H1 (cell line): ENCODE data around the gene CBR3. TPM values are rescaled to one million over a fixed set of nuclear protein-coding genes. Genes with fewer than 3 reads are reported as not detected.

ENCODE experiments used
- CBX8 ChIP-seq: fragments of 300-800, 300-1000 bp; sonication (generic); IDR thresholded peaks from 2 replicates; pipeline ENCODE4 v1.7.1; 2016; ENCODE audit warnings: low read depth, low read length, borderline replicate concordance
- HDAC6 ChIP-seq: IDR thresholded peaks from one replicate; pipeline ENCODE4 v1.7.1; 2012; ENCODE audit warnings: low read depth, mild to moderate bottlenecking, inconsistent platforms, low read length, moderate library complexity
- polyA plus RNA-seq, 7 experiments: library from polyadenylated mRNA; depleted of rRNA in 3 of 7; stranded (reverse) in 5 of 7; unstranded in 2 of 7; fragments of >200 nt in 5 of 7; fragments of 200-250 nt in 2 of 7; gene quantifications; 1 replicate in 5 of 7; 2 replicates in 1 of 7; 4 replicates in 1 of 7; pipeline versions ENCODE4 v1.2.1 to v1.2.3, GENCODE V29; 2011 to 2013; ENCODE audit warnings: missing spikeins in 2 of 7, mixed read lengths in 2 of 7
- total RNA-seq: library from RNA; stranded (reverse); fragmentation: NEBNext Ultra II Directional; extraction: Animal tissue kit (Norgen Biotek cat#: 25700); gene quantifications from 2 replicates; pipeline ENCODE4 v1.2.1, GENCODE V29; 2021
- TF ChIP-seq, protein P1 (sequence below): fragments of 300-600 bp; sonication (generic); IDR thresholded peaks from 2 replicates; pipeline ENCODE4 v1.7.1; 2012; ENCODE audit warnings: low read length, moderate library complexity, mild to moderate bottlenecking, inconsistent platforms; ENCODE audit not compliant: insufficient replicate concordance
- TF ChIP-seq, protein P2 (sequence below): IDR thresholded peaks from 2 replicates; pipeline ENCODE4 v1.6.1; 2011; ENCODE audit warnings: low read depth, mild to moderate bottlenecking, low read length; ENCODE audit not compliant: insufficient read depth

Gene CBR3
- total and polyA plus RNA-seq, 2 of the 8 experiments (the other 6 are each of a cell fraction or from before 2014, with no cell fraction given) = 1.2 to 4.3 TPM

DNA sequence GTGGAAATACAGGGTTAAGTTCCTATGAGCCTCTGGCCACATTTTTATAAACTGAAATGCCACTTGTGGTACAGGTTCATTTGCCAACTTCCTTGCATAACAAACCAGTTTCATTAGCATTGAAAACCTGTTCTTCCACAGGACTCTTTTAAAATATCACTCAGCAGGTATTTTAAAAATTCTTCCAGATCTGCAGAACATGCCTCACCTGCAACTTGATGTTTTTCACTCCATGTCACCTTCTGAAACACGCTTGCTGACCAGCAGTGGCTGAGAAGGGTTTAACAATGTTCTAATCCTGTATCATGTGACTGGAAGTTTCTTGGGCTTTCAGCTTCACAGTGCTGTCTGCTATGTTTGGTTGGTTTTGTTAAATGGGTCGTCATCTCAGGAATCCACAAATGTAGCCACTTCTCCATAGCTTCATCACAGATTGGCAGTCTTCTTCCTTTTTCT lies 17.6 kb upstream of the CBR3 start (continued):
- TF ChIP-seq, protein P1, sequence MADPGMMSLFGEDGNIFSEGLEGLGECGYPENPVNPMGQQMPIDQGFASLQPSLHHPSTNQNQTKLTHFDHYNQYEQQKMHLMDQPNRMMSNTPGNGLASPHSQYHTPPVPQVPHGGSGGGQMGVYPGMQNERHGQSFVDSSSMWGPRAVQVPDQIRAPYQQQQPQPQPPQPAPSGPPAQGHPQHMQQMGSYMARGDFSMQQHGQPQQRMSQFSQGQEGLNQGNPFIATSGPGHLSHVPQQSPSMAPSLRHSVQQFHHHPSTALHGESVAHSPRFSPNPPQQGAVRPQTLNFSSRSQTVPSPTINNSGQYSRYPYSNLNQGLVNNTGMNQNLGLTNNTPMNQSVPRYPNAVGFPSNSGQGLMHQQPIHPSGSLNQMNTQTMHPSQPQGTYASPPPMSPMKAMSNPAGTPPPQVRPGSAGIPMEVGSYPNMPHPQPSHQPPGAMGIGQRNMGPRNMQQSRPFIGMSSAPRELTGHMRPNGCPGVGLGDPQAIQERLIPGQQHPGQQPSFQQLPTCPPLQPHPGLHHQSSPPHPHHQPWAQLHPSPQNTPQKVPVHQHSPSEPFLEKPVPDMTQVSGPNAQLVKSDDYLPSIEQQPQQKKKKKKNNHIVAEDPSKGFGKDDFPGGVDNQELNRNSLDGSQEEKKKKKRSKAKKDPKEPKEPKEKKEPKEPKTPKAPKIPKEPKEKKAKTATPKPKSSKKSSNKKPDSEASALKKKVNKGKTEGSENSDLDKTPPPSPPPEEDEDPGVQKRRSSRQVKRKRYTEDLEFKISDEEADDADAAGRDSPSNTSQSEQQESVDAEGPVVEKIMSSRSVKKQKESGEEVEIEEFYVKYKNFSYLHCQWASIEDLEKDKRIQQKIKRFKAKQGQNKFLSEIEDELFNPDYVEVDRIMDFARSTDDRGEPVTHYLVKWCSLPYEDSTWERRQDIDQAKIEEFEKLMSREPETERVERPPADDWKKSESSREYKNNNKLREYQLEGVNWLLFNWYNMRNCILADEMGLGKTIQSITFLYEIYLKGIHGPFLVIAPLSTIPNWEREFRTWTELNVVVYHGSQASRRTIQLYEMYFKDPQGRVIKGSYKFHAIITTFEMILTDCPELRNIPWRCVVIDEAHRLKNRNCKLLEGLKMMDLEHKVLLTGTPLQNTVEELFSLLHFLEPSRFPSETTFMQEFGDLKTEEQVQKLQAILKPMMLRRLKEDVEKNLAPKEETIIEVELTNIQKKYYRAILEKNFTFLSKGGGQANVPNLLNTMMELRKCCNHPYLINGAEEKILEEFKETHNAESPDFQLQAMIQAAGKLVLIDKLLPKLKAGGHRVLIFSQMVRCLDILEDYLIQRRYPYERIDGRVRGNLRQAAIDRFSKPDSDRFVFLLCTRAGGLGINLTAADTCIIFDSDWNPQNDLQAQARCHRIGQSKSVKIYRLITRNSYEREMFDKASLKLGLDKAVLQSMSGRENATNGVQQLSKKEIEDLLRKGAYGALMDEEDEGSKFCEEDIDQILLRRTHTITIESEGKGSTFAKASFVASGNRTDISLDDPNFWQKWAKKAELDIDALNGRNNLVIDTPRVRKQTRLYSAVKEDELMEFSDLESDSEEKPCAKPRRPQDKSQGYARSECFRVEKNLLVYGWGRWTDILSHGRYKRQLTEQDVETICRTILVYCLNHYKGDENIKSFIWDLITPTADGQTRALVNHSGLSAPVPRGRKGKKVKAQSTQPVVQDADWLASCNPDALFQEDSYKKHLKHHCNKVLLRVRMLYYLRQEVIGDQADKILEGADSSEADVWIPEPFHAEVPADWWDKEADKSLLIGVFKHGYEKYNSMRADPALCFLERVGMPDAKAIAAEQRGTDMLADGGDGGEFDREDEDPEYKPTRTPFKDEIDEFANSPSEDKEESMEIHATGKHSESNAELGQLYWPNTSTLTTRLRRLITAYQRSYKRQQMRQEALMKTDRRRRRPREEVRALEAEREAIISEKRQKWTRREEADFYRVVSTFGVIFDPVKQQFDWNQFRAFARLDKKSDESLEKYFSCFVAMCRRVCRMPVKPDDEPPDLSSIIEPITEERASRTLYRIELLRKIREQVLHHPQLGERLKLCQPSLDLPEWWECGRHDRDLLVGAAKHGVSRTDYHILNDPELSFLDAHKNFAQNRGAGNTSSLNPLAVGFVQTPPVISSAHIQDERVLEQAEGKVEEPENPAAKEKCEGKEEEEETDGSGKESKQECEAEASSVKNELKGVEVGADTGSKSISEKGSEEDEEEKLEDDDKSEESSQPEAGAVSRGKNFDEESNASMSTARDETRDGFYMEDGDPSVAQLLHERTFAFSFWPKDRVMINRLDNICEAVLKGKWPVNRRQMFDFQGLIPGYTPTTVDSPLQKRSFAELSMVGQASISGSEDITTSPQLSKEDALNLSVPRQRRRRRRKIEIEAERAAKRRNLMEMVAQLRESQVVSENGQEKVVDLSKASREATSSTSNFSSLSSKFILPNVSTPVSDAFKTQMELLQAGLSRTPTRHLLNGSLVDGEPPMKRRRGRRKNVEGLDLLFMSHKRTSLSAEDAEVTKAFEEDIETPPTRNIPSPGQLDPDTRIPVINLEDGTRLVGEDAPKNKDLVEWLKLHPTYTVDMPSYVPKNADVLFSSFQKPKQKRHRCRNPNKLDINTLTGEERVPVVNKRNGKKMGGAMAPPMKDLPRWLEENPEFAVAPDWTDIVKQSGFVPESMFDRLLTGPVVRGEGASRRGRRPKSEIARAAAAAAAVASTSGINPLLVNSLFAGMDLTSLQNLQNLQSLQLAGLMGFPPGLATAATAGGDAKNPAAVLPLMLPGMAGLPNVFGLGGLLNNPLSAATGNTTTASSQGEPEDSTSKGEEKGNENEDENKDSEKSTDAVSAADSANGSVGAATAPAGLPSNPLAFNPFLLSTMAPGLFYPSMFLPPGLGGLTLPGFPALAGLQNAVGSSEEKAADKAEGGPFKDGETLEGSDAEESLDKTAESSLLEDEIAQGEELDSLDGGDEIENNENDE = no peak
- TF ChIP-seq CBX8 = no peak
- no peak for TF ChIP-seq HDAC6
- TF ChIP-seq, protein P2, sequence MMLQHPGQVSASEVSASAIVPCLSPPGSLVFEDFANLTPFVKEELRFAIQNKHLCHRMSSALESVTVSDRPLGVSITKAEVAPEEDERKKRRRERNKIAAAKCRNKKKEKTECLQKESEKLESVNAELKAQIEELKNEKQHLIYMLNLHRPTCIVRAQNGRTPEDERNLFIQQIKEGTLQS = no peak
